ENCODE data around the gene SMIM1.

GRCh38 chr1:3729594-3730542, 42.7 kb upstream of the SMIM1 start:
- TF ChIP-seq CTCF (IDR thresholded peaks at IDR 0.05; ENCODE audit: low read depth, low read length, poor library complexity, severe bottlenecking) (no peak), EZH2phosphoT487 (IDR thresholded peaks at IDR 0.05; ENCODE audit: borderline replicate concordance, low read length) (no peak)
